ENCODE data around the gene CCL11.

Gene CCL11

DNA sequence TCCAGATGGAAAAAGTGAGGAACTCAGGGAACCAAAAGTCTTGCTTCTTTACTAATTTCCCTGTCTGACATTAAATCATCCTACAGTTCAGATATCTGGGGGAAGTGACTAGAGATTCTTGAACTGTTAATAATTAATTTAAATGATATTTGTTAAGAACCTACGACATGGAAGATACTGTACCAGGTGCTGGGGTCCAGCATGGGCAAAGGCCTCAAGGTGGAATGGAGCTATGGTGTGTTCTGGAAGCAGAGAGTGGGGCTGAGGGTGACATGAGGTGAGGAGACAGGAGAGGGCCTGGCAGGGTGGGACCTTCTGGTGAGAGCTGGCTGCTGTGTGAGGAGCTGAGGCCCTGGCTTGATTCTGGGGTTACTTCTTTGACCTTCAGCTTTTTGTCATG, 36.5 kb upstream of the CCL11 start:
- Mint-ChIP-seq H3K4me3 (no peak overlapping the region), H3K27ac (no peak overlapping the region)

DNA sequence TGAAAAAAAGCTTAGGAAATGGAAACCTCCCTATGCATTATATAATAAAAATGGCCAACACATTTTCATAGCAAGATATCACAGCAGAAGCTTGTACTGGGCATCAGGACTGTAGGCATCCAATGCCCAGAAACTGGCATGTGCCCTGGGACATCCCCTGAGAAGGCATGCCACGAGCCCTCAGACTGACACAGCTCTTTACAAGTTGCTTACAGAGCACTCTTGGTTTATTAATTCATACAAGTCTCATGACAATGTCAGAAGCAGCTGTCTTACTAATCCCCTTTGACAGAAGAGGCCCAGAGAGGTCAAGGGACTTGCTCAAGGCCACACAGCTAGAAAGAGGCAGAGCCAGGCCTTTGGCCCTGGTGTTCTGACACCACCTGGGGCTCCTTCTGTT, 36.1 kb upstream of the CCL11 start:
- Mint-ChIP-seq H3K9me3 (no peaks in the 10 kb centered on the region), H3K36me3 (ENCODE audit: low read depth) (no peaks in the 10 kb centered on the region), H3K27me3 (ENCODE audit: low read depth, poor library complexity) (peaks cover 22% of the 10 kb centered on the region), H3K27ac (no peak overlapping the region), H3K4me1 (peaks cover 11% of the 10 kb centered on the region), H3K4me3 (no peak overlapping the region)
- TF ChIP-seq, protein P1, sequence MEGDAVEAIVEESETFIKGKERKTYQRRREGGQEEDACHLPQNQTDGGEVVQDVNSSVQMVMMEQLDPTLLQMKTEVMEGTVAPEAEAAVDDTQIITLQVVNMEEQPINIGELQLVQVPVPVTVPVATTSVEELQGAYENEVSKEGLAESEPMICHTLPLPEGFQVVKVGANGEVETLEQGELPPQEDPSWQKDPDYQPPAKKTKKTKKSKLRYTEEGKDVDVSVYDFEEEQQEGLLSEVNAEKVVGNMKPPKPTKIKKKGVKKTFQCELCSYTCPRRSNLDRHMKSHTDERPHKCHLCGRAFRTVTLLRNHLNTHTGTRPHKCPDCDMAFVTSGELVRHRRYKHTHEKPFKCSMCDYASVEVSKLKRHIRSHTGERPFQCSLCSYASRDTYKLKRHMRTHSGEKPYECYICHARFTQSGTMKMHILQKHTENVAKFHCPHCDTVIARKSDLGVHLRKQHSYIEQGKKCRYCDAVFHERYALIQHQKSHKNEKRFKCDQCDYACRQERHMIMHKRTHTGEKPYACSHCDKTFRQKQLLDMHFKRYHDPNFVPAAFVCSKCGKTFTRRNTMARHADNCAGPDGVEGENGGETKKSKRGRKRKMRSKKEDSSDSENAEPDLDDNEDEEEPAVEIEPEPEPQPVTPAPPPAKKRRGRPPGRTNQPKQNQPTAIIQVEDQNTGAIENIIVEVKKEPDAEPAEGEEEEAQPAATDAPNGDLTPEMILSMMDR (IDR thresholded peaks at IDR 0.05) = no peak
- DNase-seq = no peak

More for the DNA sequence above, 36.5 kb upstream of the CCL11 start:
- Mint-ChIP-seq H3K27me3 (ENCODE audit: low read depth, poor library complexity) (peaks cover 19% of the 10 kb centered on the region), H3K36me3 (ENCODE audit: low read depth) (no peaks in the 10 kb centered on the region), H3K4me1 (peaks cover 11% of the 10 kb centered on the region), H3K9me3 (no peaks in the 10 kb centered on the region)
- no peak for DNase-seq
- TF ChIP-seq, protein P1 (IDR thresholded peaks at IDR 0.05) = no peak

DNA sequence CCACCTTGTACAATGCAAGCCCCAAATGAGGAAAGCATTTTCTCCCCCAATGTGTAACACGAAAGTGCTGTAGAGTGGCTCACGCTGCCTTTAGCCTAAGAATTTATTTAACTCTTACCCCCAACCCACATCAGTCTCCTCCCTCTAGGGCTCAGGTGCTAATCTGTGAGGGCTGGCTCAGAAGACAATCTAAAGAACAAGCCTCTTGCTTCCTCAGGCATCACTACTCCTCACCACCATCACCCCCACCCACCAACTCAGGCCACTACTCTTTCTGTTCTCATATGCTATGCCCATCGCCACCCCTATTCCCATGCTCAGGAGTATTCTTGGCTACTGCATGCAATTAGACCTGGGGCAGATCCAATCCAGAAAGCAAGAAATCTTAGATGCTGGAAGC, 34.4 kb upstream of the CCL11 start:
- H3K27ac Mint-ChIP-seq = no peak overlapping the region
- H3K4me3 Mint-ChIP-seq = no peak overlapping the region
- no peak for DNase-seq
- peaks cover 20% of the 10 kb centered on the region for H3K4me1 Mint-ChIP-seq
- no peaks in the 10 kb centered on the region for H3K36me3 Mint-ChIP-seq (ENCODE audit: low read depth)
- no peaks in the 10 kb centered on the region for H3K9me3 Mint-ChIP-seq
- TF ChIP-seq, protein P1 (IDR thresholded peaks at IDR 0.05) = no peak
- peaks cover 28% of the 10 kb centered on the region for H3K27me3 Mint-ChIP-seq (ENCODE audit: low read depth, poor library complexity)

DNA sequence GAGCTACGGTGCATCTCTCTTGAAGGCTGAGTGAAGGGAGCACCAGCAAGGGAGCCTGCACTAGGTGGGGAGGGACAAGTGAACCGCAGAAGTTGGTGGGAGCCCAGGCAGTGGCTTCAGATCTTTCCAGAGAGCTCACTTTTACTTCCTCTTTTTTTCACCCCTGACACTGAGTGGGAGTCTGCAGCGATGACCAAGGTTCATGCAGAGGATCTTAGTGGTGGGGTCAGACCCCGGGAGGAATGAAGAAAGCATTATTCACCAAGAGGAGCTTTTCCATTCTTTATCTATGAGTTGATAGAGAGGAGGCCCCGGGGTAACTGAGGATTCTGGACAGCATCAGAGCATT, 33.5 kb upstream of the CCL11 start:
- H3K36me3 Mint-ChIP-seq (ENCODE audit: low read depth) = no peaks in the 10 kb centered on the region
- H3K27me3 Mint-ChIP-seq (ENCODE audit: low read depth, poor library complexity) = peaks cover 29% of the 10 kb centered on the region
- no peaks in the 10 kb centered on the region for H3K9me3 Mint-ChIP-seq
- no peak for DNase-seq
- H3K27ac Mint-ChIP-seq = no peak overlapping the region
- TF ChIP-seq, protein P1 (IDR thresholded peaks at IDR 0.05) = no peak
- H3K4me3 Mint-ChIP-seq = no peak overlapping the region
- peaks cover 20% of the 10 kb centered on the region for H3K4me1 Mint-ChIP-seq

DNA sequence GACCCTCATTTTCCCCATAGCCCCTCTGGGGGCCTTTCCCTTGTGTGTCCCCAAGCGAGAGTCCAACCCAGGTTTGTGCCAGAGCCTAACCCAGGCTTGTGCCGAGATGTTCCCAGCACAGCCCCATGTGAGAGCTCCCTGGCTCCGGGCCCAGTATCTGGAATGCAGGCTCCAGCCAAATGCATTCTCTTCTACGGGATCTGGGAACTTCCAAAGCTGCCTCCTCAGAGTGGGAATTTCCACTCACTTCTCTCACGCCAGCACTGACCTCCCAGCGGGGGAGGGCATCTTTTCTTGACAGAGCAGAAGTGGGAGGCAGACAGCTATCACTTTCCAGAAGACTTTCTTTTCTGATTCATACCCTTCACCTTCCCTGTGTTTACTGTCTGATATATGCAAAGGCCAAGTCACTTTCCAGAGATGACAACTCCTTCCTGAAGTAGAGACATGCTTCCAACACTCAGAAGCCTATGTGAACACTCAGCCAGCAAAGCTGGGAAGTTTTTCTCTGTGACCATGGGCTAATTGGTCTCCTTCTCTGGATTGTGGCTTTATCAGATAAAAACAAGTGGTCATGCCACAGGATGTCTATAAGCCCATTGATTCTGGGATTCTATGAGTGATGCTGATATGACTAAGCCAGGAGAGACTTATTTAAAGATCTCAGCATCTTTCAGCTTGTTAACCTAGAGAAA, 33.0 kb upstream of the CCL11 start:
- TF ChIP-seq, protein P1 (IDR thresholded peaks at IDR 0.05) = no peak
- Mint-ChIP-seq H3K4me1 (peaks cover 23% of the 10 kb centered on the region), H3K27me3 (ENCODE audit: low read depth, poor library complexity) (peaks cover 34% of the 10 kb centered on the region), H3K9me3 (no peaks in the 10 kb centered on the region), H3K27ac (no peak overlapping the region), H3K4me3 (no peak overlapping the region), H3K36me3 (ENCODE audit: low read depth) (no peaks in the 10 kb centered on the region)
- no peak for DNase-seq

DNA sequence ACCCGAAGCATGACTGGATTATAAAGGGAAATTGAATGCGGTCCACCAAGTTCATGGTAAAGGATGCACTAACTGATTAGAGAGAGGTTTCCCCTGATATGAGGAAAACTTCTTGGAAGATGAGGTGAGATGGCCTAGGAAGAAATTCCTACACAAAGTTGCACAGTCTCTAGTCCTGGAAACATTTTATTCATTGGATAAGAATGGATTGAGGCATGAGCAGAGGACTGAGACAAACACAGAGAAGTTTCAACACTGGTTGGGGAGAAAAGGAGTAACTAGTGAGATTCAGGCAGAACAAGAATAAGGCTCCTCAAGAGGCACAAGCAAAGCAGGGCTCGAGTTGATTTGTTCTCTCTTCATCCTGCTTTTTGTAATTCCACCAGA, 32.4 kb upstream of the CCL11 start:
- peaks cover 36% of the 10 kb centered on the region for H3K27me3 Mint-ChIP-seq (ENCODE audit: low read depth, poor library complexity)
- no peaks in the 10 kb centered on the region for H3K36me3 Mint-ChIP-seq (ENCODE audit: low read depth)
- no peak for DNase-seq
- TF ChIP-seq, protein P1 (IDR thresholded peaks at IDR 0.05) = no peak
- peaks cover 28% of the 10 kb centered on the region for H3K4me1 Mint-ChIP-seq
- H3K27ac Mint-ChIP-seq = no peak overlapping the region
- H3K4me3 Mint-ChIP-seq = no peak overlapping the region
- no peaks in the 10 kb centered on the region for H3K9me3 Mint-ChIP-seq

All from nephron progenitor cell (in vitro differentiated cells).